ENCODE results near the gene CAV3. TPM values are rescaled to one million over a fixed set of nuclear protein-coding genes. Genes with fewer than 3 reads are reported as not detected.

The CAV3 gene
- total and polyA plus RNA-seq, 2 experiments from 2014 or later, result not detected

- Mint-ChIP-seq H3K27me3 (ENCODE audit: insufficient read depth, low read depth, poor library complexity) (peaks cover 13% of the 10 kb centered on the region), H3K4me1 (peaks cover 22% of the 10 kb centered on the region), H3K4me3 (no peak overlapping the region), H3K27ac (no peak overlapping the region), H3K36me3 (ENCODE audit: low read depth) (no peaks in the 10 kb centered on the region), H3K9me3 (no peaks in the 10 kb centered on the region)
- TF ChIP-seq CTCF (conservative IDR thresholded peaks at IDR 0.05; ENCODE audit: low read depth in 2 of 2) (no peak), EZH2 (IDR thresholded peaks at IDR 0.05; ENCODE audit: low read depth, unreplicated experiment) (no peak), ZNF462 (CRISPR knock-in tag; IDR thresholded peaks at IDR 0.05) (no peak), STAT1 (IDR thresholded peaks at IDR 0.05; ENCODE audit: unreplicated experiment) (no peak), CREB1 (CRISPR knock-in tag; IDR thresholded peaks at IDR 0.05; ENCODE audit: low read depth) (no peak), POLR2AphosphoS5 (IDR thresholded peaks at IDR 0.05; ENCODE audit: low read depth) (no peak)
- no peak overlapping the region for H3K4me3 ChIP-seq
- H3K27ac ChIP-seq (ENCODE audit: low read depth), result no peak overlapping the region
- H3K27me3 ChIP-seq (ENCODE audit: insufficient read depth), result no peaks in the 10 kb centered on the region
- ATAC-seq, result no peak
- no peak overlapping the region for H2AFZ ChIP-seq
- H3F3A ChIP-seq (replicated peaks; ENCODE audit: low read depth), result no peaks in the 10 kb centered on the region
- no peaks in the 10 kb centered on the region for H3K9me2 ChIP-seq (ENCODE audit: insufficient read depth)
- H3K4me1 ChIP-seq (ENCODE audit: insufficient read depth), result peaks cover 18% of the 10 kb centered on the region
- no peaks in the 10 kb centered on the region for H4K20me1 ChIP-seq (replicated peaks; ENCODE audit: insufficient read depth)
- no peak overlapping the region for H3K4me2 ChIP-seq
- H3K79me2 ChIP-seq (replicated peaks; ENCODE audit: insufficient read depth), result no peaks in the 10 kb centered on the region
- H3K36me3 ChIP-seq (ENCODE audit: insufficient read depth), result no peaks in the 10 kb centered on the region
- DNase-seq (ENCODE audit: low spot score), result no peak
These were observed 13.3 kb downstream of the CAV3 start for GRCh38 chr3:8746780-8747345.

All from GM23338 (cell line).